RWPE2 (cell line): ENCODE data around the gene GMEB1.

Experiments used
- ATAC-seq: fragments of 200-7000 bp; cut with Tn5 transposase; 3 replicates; pipeline ENCODE4 v1.9.1; 2021; ENCODE audit warnings: low read depth
- DNase-seq: peaks from one replicate; pipeline ENCODE4 v3.0.0-alpha.2; 2020; ENCODE audit warnings: low spot score
- H3K27ac ChIP-seq: fragments of 450-650 bp; 2 replicates; pipeline ENCODE4 v1.5.1; 2017; ENCODE audit warnings: mild to moderate bottlenecking; ENCODE audit not compliant: poor library complexity, severe bottlenecking
- H3K27me3 ChIP-seq: fragments of 250-450 bp; sonication (Bioruptor Pico); 2 replicates; pipeline ENCODE4 v1.5.1; 2021; ENCODE audit warnings: mild to moderate bottlenecking, moderate library complexity; ENCODE audit not compliant: insufficient read depth, poor library complexity, severe bottlenecking
- H3K36me3 ChIP-seq: fragments of 250-450 bp; sonication (Bioruptor Pico); 2 replicates; pipeline ENCODE4 v1.5.1; 2020; ENCODE audit warnings: low read depth, mild to moderate bottlenecking, moderate library complexity
- H3K4me1 ChIP-seq: fragments of 250-450 bp; sonication (Bioruptor Pico); 2 replicates; pipeline ENCODE4 v1.5.1; 2021; ENCODE audit warnings: mild to moderate bottlenecking, moderate library complexity; ENCODE audit not compliant: insufficient read depth, poor library complexity, severe bottlenecking
- H3K4me3 ChIP-seq: fragments of 250-450 bp; sonication (Bioruptor Pico); 2 replicates; pipeline ENCODE4 v1.5.1; 2021; ENCODE audit warnings: mild to moderate bottlenecking, moderate library complexity; ENCODE audit not compliant: severe bottlenecking
- H3K9me3 ChIP-seq: fragments of 250-450 bp; sonication (Bioruptor Pico); 2 replicates; pipeline ENCODE4 v1.5.1; 2021; ENCODE audit warnings: mild to moderate bottlenecking, moderate library complexity; ENCODE audit not compliant: severe bottlenecking
- CTCF ChIP-seq: fragments of 450-650 bp; IDR thresholded peaks from one replicate; pipeline ENCODE4 v1.5.1; 2017; ENCODE audit warnings: mild to moderate bottlenecking, moderate library complexity; ENCODE audit not compliant: poor library complexity, severe bottlenecking

Gene GMEB1

GRCh38 chr1:28656335-28656734 is 12.2 kb upstream of the GMEB1 start:
- Histone ChIP-seq H3K4me3 (no peak overlapping the region), H3K4me1 (no peaks in the 10 kb centered on the region), H3K36me3 (no peaks in the 10 kb centered on the region), H3K27ac (no peak overlapping the region), H3K9me3 (no peaks in the 10 kb centered on the region), H3K27me3 (no peaks in the 10 kb centered on the region)
- no peak for TF ChIP-seq CTCF
- ATAC-seq (no peak), DNase-seq (no peak)

- ATAC-seq (no peak), DNase-seq (no peak)
- no peak overlapping the region for H3K4me3 ChIP-seq
Observed at GRCh38 chr1:28663871-28664470, 4.6 kb upstream of the GMEB1 start.

GRCh38 chr1:28666806-28667205 is 1.8 kb upstream of the GMEB1 start:
- Histone ChIP-seq H3K4me3 (no peak overlapping the region), H3K4me1 (peaks cover 4% of the 10 kb centered on the region), H3K36me3 (no peaks in the 10 kb centered on the region; the same call in 1 of the 2 replicates), H3K27me3 (no peaks in the 10 kb centered on the region), H3K27ac (no peak overlapping the region), H3K9me3 (no peaks in the 10 kb centered on the region)
- ATAC-seq (no peak), DNase-seq (no peak)
- no peak for TF ChIP-seq CTCF

More at GRCh38 chr1:28663871-28664470, 4.6 kb upstream of the GMEB1 start:
- peaks cover 4% of the 10 kb centered on the region for H3K4me1 ChIP-seq
- H3K27me3 ChIP-seq, result no peaks in the 10 kb centered on the region
- H3K36me3 ChIP-seq, result no peaks in the 10 kb centered on the region
- no peak for TF ChIP-seq CTCF
- H3K9me3 ChIP-seq, result no peaks in the 10 kb centered on the region
- no peak overlapping the region for H3K27ac ChIP-seq

GRCh38 chr1:28668956-28669723 is 556 bp downstream of the GMEB1 start:
- peaks cover 4% of the 10 kb centered on the region for H3K4me1 ChIP-seq
- H3K4me3 ChIP-seq, result peak overlapping the region; percentile 96
- DNase-seq, result peak; percentile 67
- peak; percentile 51 for ATAC-seq
- H3K9me3 ChIP-seq, result no peaks in the 10 kb centered on the region
- H3K27ac ChIP-seq, result peak overlapping the region; percentile 94
- H3K36me3 ChIP-seq, result no peaks in the 10 kb centered on the region; the same call in 1 of the 2 replicates
- H3K27me3 ChIP-seq, result no peaks in the 10 kb centered on the region
- TF ChIP-seq CTCF, result no peak
